ENCODE results near the gene NTF3.

DNA sequence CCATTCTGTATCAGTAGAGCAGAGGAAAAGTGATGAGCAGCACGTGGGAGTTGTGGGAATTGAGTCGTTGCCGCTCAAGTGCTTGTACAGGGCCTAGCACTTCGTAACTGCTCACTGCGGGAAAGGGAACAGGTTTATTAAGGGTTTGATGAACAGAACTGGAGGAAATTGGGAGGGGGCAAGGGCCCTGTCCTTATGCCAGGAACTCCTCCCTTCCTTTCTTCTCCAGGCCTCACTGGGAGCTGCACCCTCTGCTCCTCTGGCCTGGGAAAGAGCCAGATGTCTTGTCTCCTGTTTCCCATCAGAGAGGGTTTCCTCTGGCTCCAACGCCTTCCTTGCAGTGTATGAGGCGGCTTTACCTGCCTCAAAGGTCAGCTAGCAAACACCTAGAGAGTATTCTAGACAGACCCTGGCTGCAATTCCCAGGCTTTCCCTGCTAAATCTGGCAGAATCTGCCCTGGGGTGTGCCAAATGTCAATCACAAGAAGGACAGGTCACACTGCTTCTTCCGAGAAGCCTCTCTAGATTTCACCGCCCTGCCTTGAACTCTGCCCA is 78.4 kb downstream of the NTF3 start:
- TF ChIP-seq POLR2A (IDR thresholded peaks at IDR 0.05), result no peak
- TF ChIP-seq, protein P1, sequence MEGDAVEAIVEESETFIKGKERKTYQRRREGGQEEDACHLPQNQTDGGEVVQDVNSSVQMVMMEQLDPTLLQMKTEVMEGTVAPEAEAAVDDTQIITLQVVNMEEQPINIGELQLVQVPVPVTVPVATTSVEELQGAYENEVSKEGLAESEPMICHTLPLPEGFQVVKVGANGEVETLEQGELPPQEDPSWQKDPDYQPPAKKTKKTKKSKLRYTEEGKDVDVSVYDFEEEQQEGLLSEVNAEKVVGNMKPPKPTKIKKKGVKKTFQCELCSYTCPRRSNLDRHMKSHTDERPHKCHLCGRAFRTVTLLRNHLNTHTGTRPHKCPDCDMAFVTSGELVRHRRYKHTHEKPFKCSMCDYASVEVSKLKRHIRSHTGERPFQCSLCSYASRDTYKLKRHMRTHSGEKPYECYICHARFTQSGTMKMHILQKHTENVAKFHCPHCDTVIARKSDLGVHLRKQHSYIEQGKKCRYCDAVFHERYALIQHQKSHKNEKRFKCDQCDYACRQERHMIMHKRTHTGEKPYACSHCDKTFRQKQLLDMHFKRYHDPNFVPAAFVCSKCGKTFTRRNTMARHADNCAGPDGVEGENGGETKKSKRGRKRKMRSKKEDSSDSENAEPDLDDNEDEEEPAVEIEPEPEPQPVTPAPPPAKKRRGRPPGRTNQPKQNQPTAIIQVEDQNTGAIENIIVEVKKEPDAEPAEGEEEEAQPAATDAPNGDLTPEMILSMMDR (IDR thresholded peaks at IDR 0.05), result no peak
- no peak for TF ChIP-seq EP300 (IDR thresholded peaks at IDR 0.05)

Measured in upper lobe of left lung (tissue), 4 donors.